Measurements from ENCODE around the gene KIF25. TPM values are rescaled to one million over a fixed set of nuclear protein-coding genes. Genes with fewer than 3 reads are reported as not detected.

Gene KIF25
- total and polyA plus RNA-seq, 4 donors, result 0.05 TPM; not detected in 3

DNA sequence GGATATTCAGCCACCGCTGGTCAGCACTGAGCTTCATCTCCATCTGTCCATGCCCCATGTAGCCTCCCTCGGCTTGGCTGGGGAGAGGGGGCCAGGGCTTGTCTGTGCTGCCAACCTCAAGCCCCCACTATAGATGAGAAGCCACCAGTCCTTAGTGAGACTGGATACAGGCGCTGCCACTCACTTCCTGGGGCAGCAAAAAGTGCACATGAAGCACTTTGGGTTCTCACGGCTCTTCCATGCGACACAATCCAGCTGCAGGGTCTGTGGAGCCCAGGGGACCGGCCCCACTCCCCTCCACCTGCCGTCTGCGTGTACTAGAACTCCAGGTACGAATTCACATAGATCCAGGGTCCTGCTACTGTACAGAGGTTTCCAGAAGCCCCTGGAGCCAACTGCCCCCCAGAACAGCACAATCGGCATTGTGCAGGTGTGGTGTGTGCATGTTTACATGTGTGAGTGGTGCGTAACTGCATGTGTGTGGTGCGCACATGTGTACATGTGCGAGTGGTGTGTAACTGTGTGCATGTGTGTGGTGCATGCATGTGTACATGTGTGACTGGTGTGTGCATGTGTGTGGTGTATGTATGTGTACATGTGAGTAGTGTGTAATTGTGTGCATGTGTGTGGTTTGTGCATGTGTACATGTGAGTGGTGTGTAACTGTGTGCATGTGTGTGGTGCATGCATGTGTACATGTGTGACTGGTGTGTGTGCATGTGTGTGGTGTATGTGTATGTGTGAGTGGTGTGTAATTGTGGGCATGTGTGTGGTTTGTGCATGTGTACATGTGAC, 76.7 kb downstream of the KIF25 start:
- Histone ChIP-seq H3K9ac (ENCODE audit: low read depth in 1 of 2, low read length in 2 of 2) (no peak overlapping the region), H3K36me3 (ENCODE audit: control insufficient read depth in 4 of 4, insufficient read depth in 3 of 4, low read depth in 1 of 4, low read length in 3 of 4) (no peaks in the 10 kb centered on the region), H3K9me3 (ENCODE audit: control insufficient read depth in 4 of 4, low read length in 3 of 4) (no peaks in the 10 kb centered on the region), H3K27ac (ENCODE audit: low read depth in 1 of 2, low read length in 2 of 2) (no peak overlapping the region), H3K27me3 (ENCODE audit: control insufficient read depth in 4 of 4, insufficient read depth in 4 of 4, low read length in 3 of 4) (no peaks in the 10 kb centered on the region), H3K4me3 (ENCODE audit: low read depth in 1 of 3, low read length in 3 of 3) (no peak overlapping the region), H3K4me1 (ENCODE audit: control insufficient read depth in 4 of 4, insufficient read depth in 4 of 4, low read length in 3 of 4) (peaks cover 0 to 7% (median under 1%) of the 10 kb centered on the region in 4 donors)
- TF ChIP-seq JUND (IDR thresholded peaks at IDR 0.05) (no peak), GABPA (IDR thresholded peaks at IDR 0.05 in 1 of 2, conservative IDR thresholded peaks at IDR 0.05 in 1 of 2) (no peak), NR2F2 (IDR thresholded peaks at IDR 0.05) (no peak), EGR1 (IDR thresholded peaks at IDR 0.05; ENCODE audit: low read depth in 2 of 2) (no peak)
- TF ChIP-seq, protein P1, sequence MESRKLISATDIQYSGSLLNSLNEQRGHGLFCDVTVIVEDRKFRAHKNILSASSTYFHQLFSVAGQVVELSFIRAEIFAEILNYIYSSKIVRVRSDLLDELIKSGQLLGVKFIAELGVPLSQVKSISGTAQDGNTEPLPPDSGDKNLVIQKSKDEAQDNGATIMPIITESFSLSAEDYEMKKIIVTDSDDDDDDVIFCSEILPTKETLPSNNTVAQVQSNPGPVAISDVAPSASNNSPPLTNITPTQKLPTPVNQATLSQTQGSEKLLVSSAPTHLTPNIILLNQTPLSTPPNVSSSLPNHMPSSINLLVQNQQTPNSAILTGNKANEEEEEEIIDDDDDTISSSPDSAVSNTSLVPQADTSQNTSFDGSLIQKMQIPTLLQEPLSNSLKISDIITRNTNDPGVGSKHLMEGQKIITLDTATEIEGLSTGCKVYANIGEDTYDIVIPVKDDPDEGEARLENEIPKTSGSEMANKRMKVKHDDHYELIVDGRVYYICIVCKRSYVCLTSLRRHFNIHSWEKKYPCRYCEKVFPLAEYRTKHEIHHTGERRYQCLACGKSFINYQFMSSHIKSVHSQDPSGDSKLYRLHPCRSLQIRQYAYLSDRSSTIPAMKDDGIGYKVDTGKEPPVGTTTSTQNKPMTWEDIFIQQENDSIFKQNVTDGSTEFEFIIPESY (IDR thresholded peaks at IDR 0.05), result no peak
- TF ChIP-seq, protein P2, sequence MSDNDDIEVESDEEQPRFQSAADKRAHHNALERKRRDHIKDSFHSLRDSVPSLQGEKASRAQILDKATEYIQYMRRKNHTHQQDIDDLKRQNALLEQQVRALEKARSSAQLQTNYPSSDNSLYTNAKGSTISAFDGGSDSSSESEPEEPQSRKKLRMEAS (IDR thresholded peaks at IDR 0.05), result no peak
- no peak for DNase-seq (ENCODE audit: low spot score)
- WGBS, result 85% methylated on average over 13 of the region's 13 CpGs

DNA sequence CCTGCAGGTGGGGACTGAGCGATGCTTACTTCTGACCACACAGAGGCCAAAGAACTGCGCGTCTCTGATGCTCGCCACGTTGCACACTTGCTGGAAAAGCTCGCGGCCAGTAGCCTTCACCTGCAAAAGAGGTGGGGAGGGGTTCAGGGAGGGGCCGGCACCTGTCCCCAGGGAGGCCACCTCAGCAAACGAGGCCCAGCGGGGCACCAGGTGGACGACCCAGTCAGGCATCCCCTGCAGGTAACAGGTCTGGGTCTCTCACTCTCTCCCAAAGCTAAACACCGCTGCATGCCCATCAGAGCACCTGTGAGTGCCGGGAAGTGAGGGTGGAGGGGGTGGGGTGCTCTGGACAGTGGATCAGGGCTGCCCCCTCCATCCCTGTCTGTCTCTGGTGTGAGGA, 77.7 kb downstream of the KIF25 start:
- Histone ChIP-seq H3K27me3 (ENCODE audit: control insufficient read depth in 4 of 4, insufficient read depth in 4 of 4, low read length in 3 of 4) (no peaks in the 10 kb centered on the region), H3K9ac (ENCODE audit: low read depth in 1 of 2, low read length in 2 of 2) (no peak overlapping the region), H3K36me3 (ENCODE audit: control insufficient read depth in 4 of 4, insufficient read depth in 3 of 4, low read depth in 1 of 4, low read length in 3 of 4) (no peaks in the 10 kb centered on the region), H3K4me1 (ENCODE audit: control insufficient read depth in 4 of 4, insufficient read depth in 4 of 4, low read length in 3 of 4) (peaks cover 0 to 10% (median 3%) of the 10 kb centered on the region in 4 donors), H3K27ac (ENCODE audit: low read depth in 1 of 2, low read length in 2 of 2) (no peak overlapping the region), H3K9me3 (ENCODE audit: control insufficient read depth in 4 of 4, low read length in 3 of 4) (no peaks in the 10 kb centered on the region), H3K4me3 (ENCODE audit: low read depth in 1 of 3, low read length in 3 of 3) (no peak overlapping the region)
- TF ChIP-seq, protein P3, sequence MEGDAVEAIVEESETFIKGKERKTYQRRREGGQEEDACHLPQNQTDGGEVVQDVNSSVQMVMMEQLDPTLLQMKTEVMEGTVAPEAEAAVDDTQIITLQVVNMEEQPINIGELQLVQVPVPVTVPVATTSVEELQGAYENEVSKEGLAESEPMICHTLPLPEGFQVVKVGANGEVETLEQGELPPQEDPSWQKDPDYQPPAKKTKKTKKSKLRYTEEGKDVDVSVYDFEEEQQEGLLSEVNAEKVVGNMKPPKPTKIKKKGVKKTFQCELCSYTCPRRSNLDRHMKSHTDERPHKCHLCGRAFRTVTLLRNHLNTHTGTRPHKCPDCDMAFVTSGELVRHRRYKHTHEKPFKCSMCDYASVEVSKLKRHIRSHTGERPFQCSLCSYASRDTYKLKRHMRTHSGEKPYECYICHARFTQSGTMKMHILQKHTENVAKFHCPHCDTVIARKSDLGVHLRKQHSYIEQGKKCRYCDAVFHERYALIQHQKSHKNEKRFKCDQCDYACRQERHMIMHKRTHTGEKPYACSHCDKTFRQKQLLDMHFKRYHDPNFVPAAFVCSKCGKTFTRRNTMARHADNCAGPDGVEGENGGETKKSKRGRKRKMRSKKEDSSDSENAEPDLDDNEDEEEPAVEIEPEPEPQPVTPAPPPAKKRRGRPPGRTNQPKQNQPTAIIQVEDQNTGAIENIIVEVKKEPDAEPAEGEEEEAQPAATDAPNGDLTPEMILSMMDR (IDR thresholded peaks at IDR 0.05; ENCODE audit: low read depth, low read length, missing input control), result no peak
- no peak for TF ChIP-seq RXRA (IDR thresholded peaks at IDR 0.05)
- no peak for TF ChIP-seq SP1 (IDR thresholded peaks at IDR 0.05)
- TF ChIP-seq HNF4G (IDR thresholded peaks at IDR 0.05), result no peak
- no peak for TF ChIP-seq GABPA (IDR thresholded peaks at IDR 0.05 in 1 of 2, conservative IDR thresholded peaks at IDR 0.05 in 1 of 2)
- TF ChIP-seq TAF1 (conservative IDR thresholded peaks at IDR 0.05), result no peak
- no peak for TF ChIP-seq YY1 (IDR thresholded peaks at IDR 0.05)
- DNase-seq (ENCODE audit: low spot score), result no peak
- 91% methylated on average over 13 of the region's 13 CpGs for WGBS

DNA sequence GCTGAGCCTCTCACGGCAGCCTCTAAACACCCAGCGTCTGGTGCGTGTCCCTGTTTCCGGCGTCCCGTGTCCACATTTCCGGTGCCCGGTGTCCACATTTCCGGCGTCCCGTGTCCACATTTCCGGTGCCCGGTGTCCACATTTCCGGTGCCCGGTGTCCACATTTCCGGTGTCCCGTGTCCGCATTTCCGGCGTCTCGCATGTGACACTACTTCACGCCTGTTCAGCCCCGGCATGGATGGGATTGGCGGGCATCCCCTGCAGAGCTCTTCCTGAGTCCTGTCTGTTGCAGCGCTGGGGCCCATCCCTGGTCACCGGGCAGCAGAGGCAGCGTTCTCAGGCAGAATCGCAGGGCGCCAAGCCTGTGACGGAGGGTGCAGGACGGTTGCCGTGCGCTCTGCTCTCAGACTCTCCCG, 78.3 kb downstream of the KIF25 start:
- Histone ChIP-seq H3K9ac (ENCODE audit: low read depth in 1 of 2, low read length in 2 of 2) (no peak overlapping the region), H3K9me3 (ENCODE audit: control insufficient read depth in 4 of 4, low read length in 3 of 4) (no peaks in the 10 kb centered on the region), H3K4me3 (ENCODE audit: low read depth in 1 of 3, low read length in 3 of 3) (no peak overlapping the region), H3K27ac (ENCODE audit: low read depth in 1 of 2, low read length in 2 of 2) (no peak overlapping the region), H3K4me1 (ENCODE audit: control insufficient read depth in 4 of 4, insufficient read depth in 4 of 4, low read length in 3 of 4) (peaks cover 0 to 10% (median 3%) of the 10 kb centered on the region in 4 donors), H3K27me3 (ENCODE audit: control insufficient read depth in 4 of 4, insufficient read depth in 4 of 4, low read length in 3 of 4) (no peaks in the 10 kb centered on the region), H3K36me3 (ENCODE audit: control insufficient read depth in 4 of 4, insufficient read depth in 3 of 4, low read depth in 1 of 4, low read length in 3 of 4) (no peaks in the 10 kb centered on the region)
- DNase-seq (ENCODE audit: low spot score), result no peak
- WGBS, result 93% methylated on average over 34 of the region's 34 CpGs
- TF ChIP-seq EGR1 (IDR thresholded peaks at IDR 0.05; ENCODE audit: low read depth in 2 of 2) (no peak), YY1 (IDR thresholded peaks at IDR 0.05) (no peak), SP1 (IDR thresholded peaks at IDR 0.05) (no peak), TAF1 (conservative IDR thresholded peaks at IDR 0.05) (no peak), FOXA1 (IDR thresholded peaks at IDR 0.05) (no peak), RAD21 (IDR thresholded peaks at IDR 0.05) (no peak), HNF4A (conservative IDR thresholded peaks at IDR 0.05) (no peak)
- TF ChIP-seq, protein P1 (IDR thresholded peaks at IDR 0.05), result no peak
- TF ChIP-seq, protein P4, sequence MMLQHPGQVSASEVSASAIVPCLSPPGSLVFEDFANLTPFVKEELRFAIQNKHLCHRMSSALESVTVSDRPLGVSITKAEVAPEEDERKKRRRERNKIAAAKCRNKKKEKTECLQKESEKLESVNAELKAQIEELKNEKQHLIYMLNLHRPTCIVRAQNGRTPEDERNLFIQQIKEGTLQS (IDR thresholded peaks at IDR 0.05), result no peak
- TF ChIP-seq, protein P2 (IDR thresholded peaks at IDR 0.05), result no peak
- TF ChIP-seq, protein P3 (IDR thresholded peaks at IDR 0.05; ENCODE audit: low read depth, low read length, missing input control), result no peak
